ENCODE data around the gene SVBP.

SVBP gene

GRCh38 chr1:42759114-42759513 lies 58.1 kb downstream of the SVBP start:
- no peak for DNase-seq

GRCh38 chr1:42758641-42759040 lies 58.6 kb downstream of the SVBP start:
- no peak for DNase-seq

GRCh38 chr1:42757892-42758275 lies 59.3 kb downstream of the SVBP start:
- no peak for DNase-seq
